Neural cell (in vitro differentiated cells): ENCODE results near the gene DAGLB. TPM values are rescaled to one million over a fixed set of nuclear protein-coding genes. Genes with fewer than 3 reads are reported as not detected.

ENCODE experiments used
- H2AFZ ChIP-seq: fragments of 200-600, 300-800 bp; sonication (generic), shearing (Covaris generic); 2 replicates; pipeline ENCODE4 v1.6.0; 2014; ENCODE audit warnings: low read depth, mild to moderate bottlenecking, antibody characterized with exemption, low read length, moderate library complexity
- H3F3A ChIP-seq: fragments of 200-600 bp; shearing (Covaris generic); 2 replicates; pipeline ENCODE4 v1.6.1; 2016; ENCODE audit warnings: mild to moderate bottlenecking, moderate library complexity, mixed read lengths, antibody characterized with exemption, low read length; ENCODE audit not compliant: insufficient read depth, poor library complexity, severe bottlenecking
- H3K27ac ChIP-seq: fragments of 200-600, 300-800 bp; sonication (generic), shearing (Covaris generic); 2 replicates; pipeline ENCODE4 v1.5.1; 2014; ENCODE audit warnings: mild to moderate bottlenecking, low read length, moderate library complexity
- H3K27me3 ChIP-seq: fragments of 300-800, 200-600 bp; sonication (generic), shearing (Covaris generic); 2 replicates; pipeline ENCODE4 v1.6.0; 2014; ENCODE audit warnings: mild to moderate bottlenecking, low read depth, low read length, moderate library complexity; ENCODE audit not compliant: insufficient read depth
- H3K36me3 ChIP-seq: fragments of 300-800, 200-600 bp; sonication (generic), shearing (Covaris generic); 2 replicates; pipeline ENCODE4 v1.5.1; 2014; ENCODE audit warnings: mild to moderate bottlenecking, antibody characterized with exemption, low read length, moderate library complexity; ENCODE audit not compliant: insufficient read depth
- H3K4me2 ChIP-seq: fragments of 300-800, 200-600 bp; sonication (generic), shearing (Covaris generic); 2 replicates; pipeline ENCODE4 v1.6.0; 2014; ENCODE audit warnings: mild to moderate bottlenecking, low read length
- H3K4me3 ChIP-seq: fragments of 300-800, 200-600 bp; sonication (generic), shearing (Covaris generic); 2 replicates; pipeline ENCODE4 v1.5.1; 2014; ENCODE audit warnings: mild to moderate bottlenecking, low read length, moderate library complexity
- H3K79me2 ChIP-seq: fragments of 200-600 bp; shearing (Covaris generic); replicated peaks from 2 replicates; pipeline ENCODE4 v1.6.0; 2014; ENCODE audit warnings: mild to moderate bottlenecking, low read length, moderate library complexity; ENCODE audit not compliant: insufficient read depth
- H3K9ac ChIP-seq: fragments of 300-800, 200-600 bp; sonication (generic), shearing (Covaris generic); 2 replicates; pipeline ENCODE4 v1.6.1; 2016; ENCODE audit warnings: mild to moderate bottlenecking, low read length, mixed read lengths
- H3K9me2 ChIP-seq: fragments of 200-600 bp; shearing (Covaris generic); 2 replicates; pipeline ENCODE4 v1.6.1; 2016; ENCODE audit warnings: mild to moderate bottlenecking, low read length, mixed read lengths; ENCODE audit not compliant: insufficient read depth
- H3K9me3 ChIP-seq: fragments of 200-600, 300-800 bp; sonication (generic), shearing (Covaris generic); 2 replicates; pipeline ENCODE4 v1.6.1; 2016; ENCODE audit warnings: mild to moderate bottlenecking, mixed run types, low read length, moderate library complexity, mixed read lengths
- H4K20me1 ChIP-seq: fragments of 200-600 bp; shearing (Covaris generic); 2 replicates; pipeline ENCODE4 v1.6.1; 2016; ENCODE audit warnings: mild to moderate bottlenecking, mixed run types; ENCODE audit not compliant: insufficient read depth
- CTCF ChIP-seq: fragments of 450-650 bp; IDR thresholded peaks from 2 replicates; pipeline ENCODE4 v1.5.1; 2014; ENCODE audit warnings: antibody characterized with exemption, mild to moderate bottlenecking, moderate library complexity; ENCODE audit not compliant: poor library complexity, severe bottlenecking
- EP300 ChIP-seq: fragments of 450-650 bp; conservative IDR thresholded peaks from 2 replicates; pipeline ENCODE4 v1.6.1; 2014; ENCODE audit warnings: antibody characterized with exemption, mild to moderate bottlenecking, moderate library complexity; ENCODE audit not compliant: poor library complexity, severe bottlenecking
- EZH2 ChIP-seq: fragments of 200-600, 300-800 bp; shearing (Covaris generic), sonication (generic); IDR thresholded peaks from 2 replicates; pipeline ENCODE4 v1.6.1; 2014; ENCODE audit warnings: antibody characterized with exemption, low read length, borderline replicate concordance, mild to moderate bottlenecking; ENCODE audit not compliant: insufficient read depth, poor library complexity, severe bottlenecking
- MXI1 ChIP-seq: fragments of 450-650 bp; conservative IDR thresholded peaks from 2 replicates; pipeline ENCODE4 v1.6.1; 2014; ENCODE audit warnings: antibody characterized with exemption, mild to moderate bottlenecking; ENCODE audit not compliant: poor library complexity, severe bottlenecking
- POLR2AphosphoS5 ChIP-seq: IDR thresholded peaks from 2 replicates; pipeline ENCODE4 v1.6.1; 2012
- RAD21 ChIP-seq: fragments of 450-650 bp; conservative IDR thresholded peaks from 2 replicates; pipeline ENCODE4 v1.6.1; 2014; ENCODE audit warnings: antibody characterized with exemption, mild to moderate bottlenecking, moderate library complexity
- REST ChIP-seq: IDR thresholded peaks from 2 replicates; pipeline ENCODE4 v1.6.1; 2012; ENCODE audit warnings: borderline replicate concordance
- SMC3 ChIP-seq: fragments of 450-650 bp; conservative IDR thresholded peaks from 2 replicates; pipeline ENCODE4 v1.6.1; 2014; ENCODE audit warnings: antibody characterized with exemption, mild to moderate bottlenecking, moderate library complexity; ENCODE audit not compliant: poor library complexity
- TAF1 ChIP-seq: IDR thresholded peaks from 2 replicates; pipeline ENCODE4 v1.6.1; 2012; ENCODE audit warnings: low read depth
- polyA plus RNA-seq: library from polyadenylated mRNA; depleted of rRNA; stranded (reverse); fragments of >200 nt; gene quantifications from 2 replicates; pipeline ENCODE4 v1.2.3, GENCODE V29; 2014

Gene DAGLB
- polyA plus RNA-seq, 1 donor from 2014 or later = 32.3 TPM

- H3K4me3 ChIP-seq = no peak overlapping the region
- no peaks in the 10 kb centered on the region for H3K9me3 ChIP-seq
- no peaks in the 10 kb centered on the region for H4K20me1 ChIP-seq
- H3K27ac ChIP-seq = no peak overlapping the region
- H3K9me2 ChIP-seq = no peaks in the 10 kb centered on the region
- H2AFZ ChIP-seq = no peak overlapping the region
- no peak overlapping the region for H3K9ac ChIP-seq
- TF ChIP-seq CTCF (no peak), EZH2 (no peak), MXI1 (no peak), REST (no peak), EP300 (no peak), RAD21 (no peak), POLR2AphosphoS5 (no peak), TAF1 (no peak), SMC3 (no peak)
- H3K27me3 ChIP-seq = no peaks in the 10 kb centered on the region
- H3K79me2 ChIP-seq = no peaks in the 10 kb centered on the region
- no peak overlapping the region for H3K4me2 ChIP-seq
- H3F3A ChIP-seq = no peaks in the 10 kb centered on the region
- no peaks in the 10 kb centered on the region for H3K36me3 ChIP-seq
These were observed 82.3 kb downstream of the DAGLB start for GRCh38 chr7:6365451-6365850.

- Histone ChIP-seq H3K36me3 (no peaks in the 10 kb centered on the region), H3K4me3 (no peak overlapping the region), H3K9me2 (no peaks in the 10 kb centered on the region), H3K27me3 (no peaks in the 10 kb centered on the region), H3K4me2 (no peak overlapping the region), H3K79me2 (no peaks in the 10 kb centered on the region), H3F3A (no peaks in the 10 kb centered on the region), H4K20me1 (no peaks in the 10 kb centered on the region), H3K9ac (no peak overlapping the region), H3K27ac (no peak overlapping the region), H2AFZ (no peak overlapping the region), H3K9me3 (no peaks in the 10 kb centered on the region)
- no peak for TF ChIP-seq MXI1
- no peak for TF ChIP-seq REST
- TF ChIP-seq RAD21 = no peak
- no peak for TF ChIP-seq TAF1
- no peak for TF ChIP-seq SMC3
- no peak for TF ChIP-seq EZH2
- TF ChIP-seq POLR2AphosphoS5 = no peak
- no peak for TF ChIP-seq EP300
- no peak for TF ChIP-seq CTCF
These were observed 86.9 kb downstream of the DAGLB start for GRCh38 chr7:6360841-6361240.
